Parathyroid adenoma (tissue), 2 donors: ENCODE data around the gene SLC35F3.

Experiments
- H2AFZ ChIP-seq: fragments of 300-600 bp; sonication (generic); one replicate; pipeline ENCODE4 v1.7.0; 2017; ENCODE audit warnings: antibody characterized with exemption, mild to moderate bottlenecking
- H3K27ac ChIP-seq: fragments of 300-600 bp; sonication (generic); one replicate; pipeline ENCODE4 v1.7.0; 2017
- H3K27me3 ChIP-seq: fragments of 300-600 bp; sonication (generic); one replicate; pipeline ENCODE4 v1.7.0; 2017; ENCODE audit warnings: low read length; ENCODE audit not compliant: control insufficient read depth, insufficient read depth
- H3K36me3 ChIP-seq: fragments of 300-600 bp; sonication (generic); one replicate; pipeline ENCODE4 v1.7.0; 2017; ENCODE audit warnings: low read length; ENCODE audit not compliant: control insufficient read depth, insufficient read depth
- H3K4me1 ChIP-seq: fragments of 300-600 bp; sonication (generic); one replicate; pipeline ENCODE4 v1.7.0; 2017; ENCODE audit warnings: control low read depth
- H3K4me2 ChIP-seq: fragments of 300-600 bp; sonication (generic); one replicate; pipeline ENCODE4 v1.7.0; 2017; ENCODE audit warnings: low read length
- H3K4me3 ChIP-seq: fragments of 300-600 bp; sonication (generic); one replicate; pipeline ENCODE4 v1.7.0; 2017; ENCODE audit warnings: low read depth, low read length
- H3K79me2 ChIP-seq: fragments of 300-600 bp; sonication (generic); one replicate; pipeline ENCODE4 v1.7.0; 2017; ENCODE audit warnings: control low read depth
- H3K9ac ChIP-seq: fragments of 300-600 bp; sonication (generic); one replicate; pipeline ENCODE4 v1.7.0; 2017; ENCODE audit warnings: mild to moderate bottlenecking
- H3K9me3 ChIP-seq: fragments of 300-600 bp; sonication (generic); one replicate; pipeline ENCODE4 v1.7.0; 2017; ENCODE audit warnings: low read length; ENCODE audit not compliant: control insufficient read depth
- CTCF ChIP-seq: fragments of 300-600 bp; sonication (generic); IDR thresholded peaks from one replicate; pipeline ENCODE4 v1.7.0; 2017; ENCODE audit warnings: antibody characterized with exemption, mild to moderate bottlenecking
- donor health status: primary hyperparathyroidism.

SLC35F3 gene

GRCh38 chr1:234009668-234010067 lies 105.2 kb downstream of the SLC35F3 start:
- Histone ChIP-seq H2AFZ (no peak overlapping the region), H3K36me3 (no peaks in the 10 kb centered on the region), H3K4me2 (no peak overlapping the region), H3K4me1 (no peaks in the 10 kb centered on the region), H3K27me3 (no peaks in the 10 kb centered on the region), H3K4me3 (no peak overlapping the region), H3K9me3 (no peaks in the 10 kb centered on the region), H3K79me2 (no peaks in the 10 kb centered on the region), H3K27ac (no peak overlapping the region), H3K9ac (no peak overlapping the region)
- no peak for TF ChIP-seq CTCF

GRCh38 chr1:234014208-234014607 lies 109.7 kb downstream of the SLC35F3 start:
- TF ChIP-seq CTCF, result no peak
- Histone ChIP-seq H3K4me2 (no peak overlapping the region), H3K36me3 (no peaks in the 10 kb centered on the region), H3K4me3 (no peak overlapping the region), H3K4me1 (no peaks in the 10 kb centered on the region), H3K27me3 (no peaks in the 10 kb centered on the region), H3K79me2 (no peaks in the 10 kb centered on the region), H2AFZ (no peak overlapping the region), H3K9ac (no peak overlapping the region), H3K27ac (no peak overlapping the region), H3K9me3 (no peaks in the 10 kb centered on the region)

- Histone ChIP-seq H3K4me3 (no peak overlapping the region), H3K79me2 (no peaks in the 10 kb centered on the region), H3K4me2 (no peak overlapping the region), H2AFZ (no peak overlapping the region), H3K4me1 (no peaks in the 10 kb centered on the region), H3K27ac (no peak overlapping the region), H3K27me3 (no peaks in the 10 kb centered on the region), H3K9ac (no peak overlapping the region), H3K9me3 (no peaks in the 10 kb centered on the region), H3K36me3 (no peaks in the 10 kb centered on the region)
- no peak for TF ChIP-seq CTCF
These were observed 114.3 kb downstream of the SLC35F3 start for GRCh38 chr1:234018816-234019215.

- no peak overlapping the region for H3K4me3 ChIP-seq
- TF ChIP-seq CTCF, result no peak
- H3K9me3 ChIP-seq, result no peaks in the 10 kb centered on the region
- no peak overlapping the region for H3K9ac ChIP-seq
- no peak overlapping the region for H2AFZ ChIP-seq
- H3K79me2 ChIP-seq, result no peaks in the 10 kb centered on the region
- H3K27me3 ChIP-seq, result no peaks in the 10 kb centered on the region
- H3K27ac ChIP-seq, result no peak overlapping the region
- H3K36me3 ChIP-seq, result no peaks in the 10 kb centered on the region
- H3K4me2 ChIP-seq, result no peak overlapping the region
- H3K4me1 ChIP-seq, result no peaks in the 10 kb centered on the region
These were observed 114.9 kb downstream of the SLC35F3 start for GRCh38 chr1:234019387-234019786.

GRCh38 chr1:234022302-234022701 lies 117.8 kb downstream of the SLC35F3 start:
- Histone ChIP-seq H3K36me3 (no peaks in the 10 kb centered on the region), H3K4me2 (no peak overlapping the region), H3K27me3 (no peaks in the 10 kb centered on the region), H3K4me1 (no peaks in the 10 kb centered on the region), H3K79me2 (no peaks in the 10 kb centered on the region), H3K9ac (no peak overlapping the region), H2AFZ (no peak overlapping the region), H3K27ac (no peak overlapping the region), H3K4me3 (no peak overlapping the region), H3K9me3 (no peaks in the 10 kb centered on the region)
- TF ChIP-seq CTCF, result no peak
